ENCODE results near the gene YTHDF1.

DNA sequence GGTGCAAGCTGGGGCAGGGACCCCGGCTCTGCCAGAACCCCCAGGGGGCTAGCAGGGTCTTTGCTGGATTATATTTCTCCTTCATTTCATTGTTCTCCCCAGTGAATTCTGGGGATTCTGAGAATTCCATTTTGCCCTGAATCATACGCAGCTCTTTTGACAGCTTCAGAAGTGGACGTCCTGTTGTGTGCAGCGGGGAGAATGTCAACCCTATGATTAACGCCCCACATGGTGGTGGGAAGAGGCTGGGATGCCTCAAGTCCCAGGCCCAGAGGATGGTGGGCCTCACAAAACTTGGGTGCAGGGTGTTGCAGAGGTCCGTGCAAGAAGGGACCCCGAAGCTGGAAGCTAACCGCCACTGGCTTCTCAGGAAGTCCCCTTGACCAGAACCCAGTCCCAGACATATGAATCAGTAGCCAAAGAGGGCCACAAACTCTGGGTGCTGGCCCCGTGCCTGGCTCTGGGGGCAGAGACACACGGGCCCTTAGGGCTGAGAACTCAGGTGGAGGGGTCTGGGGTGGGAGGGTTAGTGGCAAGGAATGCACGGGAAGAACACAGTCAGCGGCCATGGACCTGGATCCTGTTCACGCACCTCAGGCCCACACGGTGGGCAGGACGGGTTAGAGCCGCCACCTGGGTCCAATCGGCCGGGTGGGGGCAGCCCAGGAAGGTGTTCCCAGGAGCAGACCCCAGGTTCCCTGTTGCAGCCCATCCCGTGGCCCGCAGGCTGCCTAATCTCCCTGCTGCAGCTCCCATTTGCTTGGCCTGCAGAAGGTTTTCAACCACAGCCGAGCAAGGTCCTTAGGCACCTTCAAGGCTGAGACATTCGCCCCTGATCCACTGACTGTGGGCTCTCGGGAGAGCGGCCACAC, 51.2 kb downstream of the YTHDF1 start:
- TF ChIP-seq ZNF8 (CRISPR knock-in tag; IDR thresholded peaks at IDR 0.05) (no peak), ESRRG (CRISPR knock-in tag; IDR thresholded peaks at IDR 0.05) (no peak)
- TF ChIP-seq, protein P1, sequence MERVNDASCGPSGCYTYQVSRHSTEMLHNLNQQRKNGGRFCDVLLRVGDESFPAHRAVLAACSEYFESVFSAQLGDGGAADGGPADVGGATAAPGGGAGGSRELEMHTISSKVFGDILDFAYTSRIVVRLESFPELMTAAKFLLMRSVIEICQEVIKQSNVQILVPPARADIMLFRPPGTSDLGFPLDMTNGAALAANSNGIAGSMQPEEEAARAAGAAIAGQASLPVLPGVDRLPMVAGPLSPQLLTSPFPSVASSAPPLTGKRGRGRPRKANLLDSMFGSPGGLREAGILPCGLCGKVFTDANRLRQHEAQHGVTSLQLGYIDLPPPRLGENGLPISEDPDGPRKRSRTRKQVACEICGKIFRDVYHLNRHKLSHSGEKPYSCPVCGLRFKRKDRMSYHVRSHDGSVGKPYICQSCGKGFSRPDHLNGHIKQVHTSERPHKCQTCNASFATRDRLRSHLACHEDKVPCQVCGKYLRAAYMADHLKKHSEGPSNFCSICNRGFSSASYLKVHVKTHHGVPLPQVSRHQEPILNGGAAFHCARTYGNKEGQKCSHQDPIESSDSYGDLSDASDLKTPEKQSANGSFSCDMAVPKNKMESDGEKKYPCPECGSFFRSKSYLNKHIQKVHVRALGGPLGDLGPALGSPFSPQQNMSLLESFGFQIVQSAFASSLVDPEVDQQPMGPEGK (CRISPR knock-in tag; IDR thresholded peaks at IDR 0.05; ENCODE audit: borderline replicate concordance), result no peak
